ENCODE measurements around the gene IGF2R. TPM values are rescaled to one million over a fixed set of nuclear protein-coding genes. Genes with fewer than 3 reads are reported as not detected.

The IGF2R gene
- total RNA-seq, 4 donors from 2014 or later, result 60.0 to 93.4 (median 71.7) TPM

GRCh38 chr6:160146454-160147145, 177.7 kb downstream of the IGF2R start:
- WGBS, 2 donors, result 93 to 96% methylated on average over 6 of the region's 6 CpGs
- intact Hi-C loops (cut with DNase I; ENCODE audit: low total_unique reads), result loop anchor here (10.0 kb wide), 1 partner anchor 218 kb away; no protein-coding TSS in a partner anchor
- DNase-seq (ENCODE audit: low spot score in 2 of 2), result no peak
- TF ChIP-seq POLR2A (IDR thresholded peaks at IDR 0.05), result no peak
- TF ChIP-seq, protein P1, sequence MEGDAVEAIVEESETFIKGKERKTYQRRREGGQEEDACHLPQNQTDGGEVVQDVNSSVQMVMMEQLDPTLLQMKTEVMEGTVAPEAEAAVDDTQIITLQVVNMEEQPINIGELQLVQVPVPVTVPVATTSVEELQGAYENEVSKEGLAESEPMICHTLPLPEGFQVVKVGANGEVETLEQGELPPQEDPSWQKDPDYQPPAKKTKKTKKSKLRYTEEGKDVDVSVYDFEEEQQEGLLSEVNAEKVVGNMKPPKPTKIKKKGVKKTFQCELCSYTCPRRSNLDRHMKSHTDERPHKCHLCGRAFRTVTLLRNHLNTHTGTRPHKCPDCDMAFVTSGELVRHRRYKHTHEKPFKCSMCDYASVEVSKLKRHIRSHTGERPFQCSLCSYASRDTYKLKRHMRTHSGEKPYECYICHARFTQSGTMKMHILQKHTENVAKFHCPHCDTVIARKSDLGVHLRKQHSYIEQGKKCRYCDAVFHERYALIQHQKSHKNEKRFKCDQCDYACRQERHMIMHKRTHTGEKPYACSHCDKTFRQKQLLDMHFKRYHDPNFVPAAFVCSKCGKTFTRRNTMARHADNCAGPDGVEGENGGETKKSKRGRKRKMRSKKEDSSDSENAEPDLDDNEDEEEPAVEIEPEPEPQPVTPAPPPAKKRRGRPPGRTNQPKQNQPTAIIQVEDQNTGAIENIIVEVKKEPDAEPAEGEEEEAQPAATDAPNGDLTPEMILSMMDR (IDR thresholded peaks at IDR 0.05), result no peak
- no peak overlapping the region for H3K4me3 ChIP-seq (ENCODE audit: low read depth, poor library complexity, severe bottlenecking)

DNA sequence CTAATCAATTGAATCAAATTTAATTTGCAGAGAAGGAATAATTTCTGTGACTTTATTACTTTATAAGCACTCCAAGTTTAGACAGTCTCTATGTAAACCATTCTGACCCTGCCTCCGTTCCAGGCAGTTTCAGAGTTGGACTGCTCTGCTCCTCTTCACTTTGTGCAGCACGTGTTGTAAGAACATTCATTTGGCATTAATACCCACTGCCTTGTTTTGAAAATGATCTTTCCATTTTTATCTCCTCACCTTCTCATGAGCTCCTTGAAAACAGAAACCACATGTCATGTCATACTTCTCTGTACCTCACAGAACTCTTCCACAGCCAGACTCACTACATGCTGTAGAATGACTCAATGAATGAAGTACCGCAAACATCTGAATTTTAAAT, 178.3 kb downstream of the IGF2R start:
- 87 to 90% methylated on average over 3 of the region's 3 CpGs for WGBS, 2 donors
- intact Hi-C loops (cut with DNase I; ENCODE audit: low total_unique reads), result loop anchor here (10.0 kb wide), 1 partner anchor 218 kb away; no protein-coding TSS in a partner anchor
- no peak for DNase-seq (ENCODE audit: low spot score in 2 of 2)

DNA sequence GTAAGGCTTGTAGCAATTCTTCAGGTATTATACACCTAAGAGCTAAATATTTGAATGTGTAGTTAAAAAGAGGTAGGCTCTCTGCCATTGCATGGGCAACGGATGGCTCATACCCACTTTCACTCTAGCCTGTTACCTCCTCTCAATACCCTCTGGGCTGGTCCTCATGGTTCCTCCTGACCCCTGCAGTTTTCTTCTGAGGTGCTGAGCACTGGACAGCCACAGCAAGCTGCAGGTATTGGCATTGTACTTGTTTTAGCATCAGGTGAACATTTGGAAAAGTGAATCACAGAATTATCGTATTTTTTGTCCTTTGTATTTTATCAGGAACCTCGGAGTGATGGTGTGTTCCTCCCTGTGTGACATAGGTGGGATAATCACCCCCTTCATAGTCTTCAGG, 185.6 kb downstream of the IGF2R start:
- no peak for DNase-seq (ENCODE audit: low spot score in 2 of 2)
- WGBS, 2 donors, result 93 to 99% methylated on average over 3 of the region's 3 CpGs
- intact Hi-C loops (cut with DNase I; ENCODE audit: low total_unique reads), result no loop called here
- TF ChIP-seq POLR2A (IDR thresholded peaks at IDR 0.05), result no peak
- TF ChIP-seq, protein P1 (IDR thresholded peaks at IDR 0.05), result no peak
- no peak overlapping the region for H3K4me3 ChIP-seq (ENCODE audit: low read depth, poor library complexity, severe bottlenecking)

More for the DNA sequence above, 178.3 kb downstream of the IGF2R start:
- H3K4me3 ChIP-seq (ENCODE audit: low read depth, poor library complexity, severe bottlenecking), result no peak overlapping the region
- no peak for TF ChIP-seq POLR2A (IDR thresholded peaks at IDR 0.05)
- TF ChIP-seq, protein P1 (IDR thresholded peaks at IDR 0.05), result no peak

DNA sequence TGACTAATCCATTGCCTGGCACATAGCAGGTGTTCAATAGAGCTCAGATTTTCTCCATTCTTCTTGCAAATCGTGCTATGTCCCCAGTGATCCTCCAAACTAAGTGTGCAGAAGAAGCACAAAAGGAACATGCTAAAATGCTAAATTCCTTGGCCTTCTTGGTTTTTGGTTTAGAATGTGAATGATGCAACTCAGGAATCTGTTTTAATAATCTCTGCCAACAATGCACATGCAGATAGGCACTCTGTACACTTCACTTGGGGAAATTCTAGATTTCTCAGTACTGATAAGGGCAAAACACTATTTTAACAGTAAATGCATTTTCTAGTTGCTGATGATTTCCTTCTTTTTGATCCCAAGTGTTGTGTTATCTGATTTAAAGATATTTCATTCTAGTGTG, 188.0 kb downstream of the IGF2R start:
- H3K4me3 ChIP-seq (ENCODE audit: low read depth, poor library complexity, severe bottlenecking), result no peak overlapping the region
- DNase-seq (ENCODE audit: low spot score in 2 of 2), result no peak
- TF ChIP-seq POLR2A (IDR thresholded peaks at IDR 0.05), result no peak
- TF ChIP-seq, protein P1 (IDR thresholded peaks at IDR 0.05), result no peak
- intact Hi-C loops (cut with DNase I; ENCODE audit: low total_unique reads), result no loop called here
- 80 to 83% methylated on average over 1 of the region's 1 CpG for WGBS, 2 donors

DNA sequence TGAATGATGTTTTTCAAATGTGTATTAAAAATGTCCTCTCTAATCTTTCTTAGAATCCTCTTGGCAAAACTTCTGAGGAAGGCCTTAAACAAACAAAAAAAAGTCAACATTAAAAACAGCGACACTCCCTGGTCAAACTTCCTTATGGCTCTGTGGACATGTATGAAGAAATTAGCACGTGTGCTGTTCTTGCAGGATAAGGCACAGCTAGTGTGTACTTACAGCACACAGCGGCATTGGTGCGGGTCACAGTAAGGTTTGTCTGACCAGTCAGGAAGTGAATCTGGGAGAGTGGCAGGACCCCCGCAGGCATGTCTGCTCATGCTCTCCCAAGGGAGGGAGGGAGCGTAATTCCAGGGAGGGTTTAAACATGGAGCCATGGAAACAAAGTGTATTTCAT, 191.6 kb downstream of the IGF2R start:
- TF ChIP-seq POLR2A (IDR thresholded peaks at IDR 0.05), result no peak
- TF ChIP-seq, protein P1 (IDR thresholded peaks at IDR 0.05), result no peak
- H3K4me3 ChIP-seq (ENCODE audit: low read depth, poor library complexity, severe bottlenecking), result no peak overlapping the region
- intact Hi-C loops (cut with DNase I; ENCODE audit: low total_unique reads), result no loop called here
- no peak for DNase-seq (ENCODE audit: low spot score in 2 of 2)
- 65 to 68% methylated on average over 6 of the region's 6 CpGs for WGBS, 2 donors

Other genes with a start within 250 kb of the IGF2R start
- gene WTAP, start 241.6 kb upstream of the IGF2R start, total RNA-seq, result 10 to 100 TPM; 57.8 to 76.7 (median 67.9) TPM
- gene ACAT2, start 207.0 kb upstream of the IGF2R start, total RNA-seq, result 10 to 100 TPM in 3 of 4 donors, 1 to 10 TPM in 1; 5.4 to 31.5 (median 13.8) TPM
- 100 to 1,000 TPM in 3 of 4 donors, 10 to 100 TPM in 1; 98.5 to 155 (median 129) TPM for gene TCP1, start 179.5 kb upstream of the IGF2R start, total RNA-seq
- gene MRPL18, start 178.6 kb upstream of the IGF2R start, total RNA-seq, result 10 to 100 TPM; 57.4 to 68.6 (median 59.2) TPM
- 1 to 10 TPM in 2 of 4 donors, under 1 TPM in 2; 0.51 to 2.5 (median 1.0) TPM for gene PNLDC1, start 168.8 kb upstream of the IGF2R start, total RNA-seq
- gene MAS1, start 78.1 kb upstream of the IGF2R start, total RNA-seq, result under 1 TPM in 1 of 4 donors, not detected in 3; 0.05 TPM
- 1 to 10 TPM in 1 of 4 donors, under 1 TPM in 2, not detected in 1; 0.65 to 1.4 (median 0.80) TPM for gene SLC22A1, start 152.7 kb downstream of the IGF2R start, total RNA-seq

Data from lower leg skin (tissue), 4 donors.